Measurements from ENCODE around the gene CFAP43.
"Not testable (repeated sequence)": the region's sequence is repeated elsewhere in the genome, so short reads cannot be mapped to it uniquely, and the experiment has no call there.

Gene CFAP43

DNA sequence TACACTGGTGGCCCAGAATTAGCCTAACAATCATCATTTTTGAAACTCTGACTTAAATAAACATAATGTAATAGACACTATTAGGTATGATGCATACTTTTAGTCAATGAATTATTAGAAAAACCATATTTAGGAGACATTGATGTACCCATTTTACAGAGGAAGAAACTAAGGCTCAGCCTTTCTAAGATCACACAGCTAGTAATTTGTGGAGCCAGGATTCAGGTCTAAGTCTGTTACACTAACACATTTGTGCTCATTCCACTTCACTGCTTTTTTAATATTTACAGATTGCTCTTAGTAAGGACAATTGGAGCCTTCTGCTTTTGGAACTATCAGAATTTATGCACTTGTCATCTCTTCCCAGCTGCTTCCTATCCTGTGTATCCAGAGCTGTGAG, 8.9 kb downstream of the CFAP43 start:
- no peak for DNase-seq

DNA sequence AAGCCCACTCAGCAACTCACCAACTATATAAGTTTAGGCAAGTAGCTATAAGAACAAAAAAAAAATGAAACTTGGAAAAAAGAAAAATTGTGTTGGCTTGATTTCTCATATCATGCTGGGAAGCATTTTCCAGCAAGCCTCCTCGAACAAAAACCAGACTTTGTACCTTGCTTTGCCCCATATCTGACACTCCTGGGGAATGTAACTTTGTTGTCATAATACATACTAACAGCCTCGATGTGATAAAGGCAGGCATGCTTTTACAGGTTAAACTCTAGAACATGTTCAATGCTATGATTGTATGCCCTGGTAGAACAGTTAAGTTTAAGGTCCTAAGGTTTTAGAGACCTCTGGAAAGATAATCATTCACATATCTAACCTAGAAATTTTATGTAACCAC, 11.6 kb downstream of the CFAP43 start:
- no peak for DNase-seq

DNA sequence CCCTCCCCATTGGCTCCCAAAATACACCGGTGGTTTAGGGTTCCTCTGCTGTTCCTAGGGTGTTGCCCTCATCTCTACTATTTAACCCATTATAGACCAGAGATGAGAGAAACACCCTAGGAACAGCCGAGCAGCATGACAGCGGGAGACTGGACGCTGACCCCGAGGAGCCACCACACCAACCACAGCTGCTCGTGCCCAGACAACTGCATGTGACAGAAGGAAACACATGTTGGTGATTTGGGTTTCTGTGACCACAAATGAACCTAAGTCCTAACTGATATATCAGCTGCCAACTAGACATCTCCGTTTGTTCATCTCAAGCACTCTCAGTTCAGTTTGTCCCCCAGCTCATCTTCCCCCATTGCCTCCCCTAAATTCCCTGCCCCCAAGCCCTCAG, 13.4 kb downstream of the CFAP43 start:
- no peak for DNase-seq

DNA sequence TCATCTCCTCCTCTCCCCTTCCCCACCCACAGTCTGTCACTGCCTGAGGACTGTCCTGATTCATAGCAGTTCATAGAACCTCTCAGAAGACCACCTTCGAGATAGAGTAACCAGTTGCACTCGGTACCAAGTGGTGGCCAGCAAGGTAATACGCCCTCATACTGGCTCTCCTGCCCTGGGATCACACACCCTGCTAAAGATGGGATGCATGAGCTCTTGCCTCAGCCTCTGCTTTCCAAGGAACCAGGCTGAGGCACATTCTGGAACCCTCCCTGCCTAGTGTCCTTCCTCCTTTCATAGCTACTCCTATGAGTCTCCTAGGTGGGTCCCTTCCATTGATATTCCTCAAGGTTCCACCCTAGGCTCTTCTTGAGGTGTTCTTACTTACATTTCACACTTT, 15.5 kb downstream of the CFAP43 start:
- DNase-seq = no peak

DNA sequence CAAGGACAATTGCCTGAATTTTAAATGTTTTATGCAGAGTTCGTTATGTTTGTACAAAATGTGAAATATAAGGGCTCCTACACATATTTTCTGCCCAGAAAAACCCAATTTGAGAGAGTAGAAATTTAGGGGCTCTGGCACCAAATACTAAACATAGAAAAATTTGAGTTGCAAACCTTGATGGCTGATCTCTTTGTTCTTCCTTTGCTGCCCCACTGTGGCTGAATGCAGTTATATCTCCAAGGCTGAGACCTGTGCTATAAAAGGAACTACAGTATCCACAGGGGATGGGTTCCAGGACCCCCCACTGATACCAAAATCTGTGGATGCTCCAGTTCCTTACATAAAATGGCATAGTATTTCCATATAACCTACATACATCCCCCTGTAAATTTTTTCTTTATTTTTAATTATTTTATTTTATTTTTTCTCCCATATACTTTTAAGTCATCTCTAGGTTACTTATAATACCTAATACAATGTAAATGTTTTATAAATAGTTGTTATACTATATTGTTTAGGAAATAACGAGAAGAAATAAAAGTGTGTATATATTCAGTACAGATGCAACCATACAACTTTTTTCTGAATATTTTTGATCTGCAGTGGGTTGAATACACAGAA, 22.5 kb downstream of the CFAP43 start:
- DNase-seq = peak; percentile 40

DNA sequence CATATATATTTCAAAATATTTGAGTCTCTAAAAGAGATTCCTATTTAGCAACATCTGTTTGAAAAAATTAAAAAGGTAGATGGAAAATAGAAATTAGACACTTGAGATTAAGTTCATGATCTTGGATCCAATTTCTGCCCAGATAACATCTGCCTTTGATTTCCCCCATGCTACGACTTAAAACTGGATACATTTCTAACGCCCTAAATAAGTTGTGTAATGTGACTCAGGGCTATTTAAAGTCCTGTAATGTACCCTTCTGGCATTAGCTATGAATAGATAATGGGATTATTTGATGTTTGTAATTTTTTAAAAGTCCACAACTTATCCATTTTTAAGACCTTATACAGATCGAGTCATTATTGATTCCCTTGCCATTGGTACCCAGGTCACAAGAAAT, 23.4 kb downstream of the CFAP43 start:
- no peak for DNase-seq

DNA sequence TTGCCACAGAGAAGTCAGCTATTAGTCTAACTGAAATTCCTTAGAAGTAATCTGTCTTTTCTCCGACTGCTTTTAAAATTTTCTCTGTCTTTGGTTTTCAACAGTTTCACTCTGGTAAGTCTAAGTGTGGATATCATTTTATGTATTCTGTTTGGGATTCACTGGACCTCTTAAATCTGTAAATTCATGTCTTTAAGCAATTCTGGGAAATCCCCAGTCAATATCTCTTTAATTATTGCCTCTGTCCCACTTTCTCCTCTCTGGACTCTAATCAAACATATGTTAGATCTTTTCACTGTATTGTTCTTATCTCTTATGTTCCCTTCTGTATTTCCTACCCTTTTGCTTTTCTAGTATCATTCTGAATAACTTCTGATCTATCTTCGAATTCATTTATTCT, 29.9 kb downstream of the CFAP43 start:
- DNase-seq = no peak

DNA sequence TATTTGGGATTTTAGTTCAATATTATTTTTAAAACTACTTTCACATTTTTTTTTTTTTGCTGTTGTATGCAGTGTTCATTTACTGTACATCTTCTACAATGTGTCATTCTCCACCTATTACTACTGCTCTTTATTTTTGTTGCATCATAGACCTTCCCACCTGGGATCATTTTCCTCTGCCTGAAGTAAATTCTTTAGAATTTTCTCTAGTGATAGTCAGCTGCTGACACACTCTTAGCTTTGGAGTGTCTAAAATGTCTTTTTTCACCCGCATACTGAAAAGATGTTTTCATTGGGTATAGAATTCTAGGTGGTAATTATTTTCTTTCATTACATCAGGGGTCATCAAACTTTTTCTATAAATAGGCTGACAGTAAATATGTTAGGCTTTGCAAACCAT, 30.5 kb downstream of the CFAP43 start:
- DNase-seq = no peak

DNA sequence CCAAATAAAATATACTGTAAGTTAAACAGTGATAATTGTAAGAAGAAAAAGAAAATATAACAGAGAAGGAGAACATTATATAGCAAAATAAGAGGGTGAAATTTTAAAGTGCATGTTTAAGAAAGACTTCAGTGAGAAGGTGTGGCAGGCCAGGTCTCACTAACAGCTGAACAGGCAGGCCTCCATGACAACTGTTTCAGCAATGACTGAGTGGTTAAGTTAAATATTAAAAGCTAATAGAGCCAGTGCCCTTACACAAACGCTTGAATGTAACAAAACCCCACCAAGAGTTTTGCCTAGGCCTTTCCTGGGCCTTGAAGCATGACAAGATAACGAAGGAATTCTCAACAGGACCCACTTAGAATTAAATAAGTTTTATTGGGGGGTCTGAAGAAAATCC, 32.6 kb downstream of the CFAP43 start:
- DNase-seq = no peak

DNA sequence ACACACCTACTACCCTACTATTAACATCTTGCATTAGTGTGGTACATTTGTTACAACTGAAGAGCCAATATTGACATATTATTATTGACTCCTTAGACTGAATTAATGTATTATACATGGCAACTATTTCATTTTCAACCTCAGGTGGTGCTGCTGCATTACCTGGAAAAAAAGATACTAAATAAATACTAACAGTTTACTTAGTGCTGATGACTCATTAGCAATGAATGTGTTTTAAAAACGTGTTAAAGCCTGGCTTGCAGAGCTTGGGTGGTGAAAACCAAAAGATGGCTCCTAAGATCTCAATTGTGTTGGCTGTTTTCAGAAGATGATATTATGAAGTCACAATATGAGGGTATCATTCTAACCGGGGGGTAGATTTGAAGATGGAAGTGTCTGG, 34.8 kb downstream of the CFAP43 start:
- DNase-seq = no peak

DNA sequence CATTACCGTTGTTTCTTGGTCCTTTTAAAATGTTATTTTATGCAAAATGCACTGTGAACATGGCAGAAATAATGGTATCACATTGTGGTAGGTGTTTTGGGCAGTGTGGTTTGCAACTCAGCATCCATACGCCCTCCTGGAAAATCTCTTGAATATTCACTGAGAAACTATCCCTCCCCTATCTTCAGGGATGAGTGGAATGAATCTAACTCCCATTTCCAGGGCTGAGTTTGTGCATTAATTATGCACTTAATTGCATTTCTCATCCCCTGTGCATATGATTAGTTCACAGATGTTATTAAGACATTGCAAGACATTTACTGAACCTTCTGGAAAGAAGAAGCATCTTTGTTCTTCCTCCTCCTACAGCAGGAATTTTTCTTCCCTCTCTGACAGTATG, 36.5 kb downstream of the CFAP43 start:
- DNase-seq = no peak

DNA sequence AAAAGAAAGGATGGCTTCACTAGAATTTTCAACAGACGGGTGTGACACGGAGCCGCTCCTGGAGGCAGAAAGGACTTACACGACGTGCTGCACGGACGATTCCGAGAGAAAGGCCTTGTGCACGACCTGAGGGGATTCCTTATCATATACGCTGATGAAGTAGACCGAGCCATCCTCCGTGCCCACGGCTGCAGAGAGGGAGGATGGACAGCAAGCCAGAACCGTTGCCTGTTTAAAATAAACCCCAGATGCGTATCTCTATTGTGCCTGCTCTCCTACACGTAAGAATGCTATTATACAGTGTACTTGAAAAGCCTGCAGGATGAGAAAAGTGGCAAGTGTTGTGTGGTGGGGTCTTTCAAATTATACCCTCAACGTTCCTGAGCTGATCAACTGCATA, 38.4 kb downstream of the CFAP43 start:
- no peak for DNase-seq

DNA sequence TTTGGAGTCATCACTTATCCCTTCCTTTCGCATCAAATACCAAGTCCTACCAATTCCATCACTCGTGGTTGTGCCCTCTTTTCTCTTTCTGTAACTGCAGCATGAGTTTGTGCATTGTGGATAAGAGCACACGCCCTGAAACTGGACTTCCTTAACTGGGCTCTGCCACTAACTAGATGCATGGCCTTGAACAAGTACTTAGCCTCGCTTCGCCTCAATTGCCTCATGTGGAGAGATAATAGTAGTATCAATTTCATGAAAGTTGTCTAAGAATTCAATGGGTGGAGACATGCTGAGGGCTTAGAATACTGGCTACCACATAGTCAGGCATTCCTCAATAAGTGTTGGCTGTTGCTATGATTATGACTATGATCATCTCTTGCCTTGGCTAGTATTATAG, 41.5 kb downstream of the CFAP43 start:
- DNase-seq = no peak

DNA sequence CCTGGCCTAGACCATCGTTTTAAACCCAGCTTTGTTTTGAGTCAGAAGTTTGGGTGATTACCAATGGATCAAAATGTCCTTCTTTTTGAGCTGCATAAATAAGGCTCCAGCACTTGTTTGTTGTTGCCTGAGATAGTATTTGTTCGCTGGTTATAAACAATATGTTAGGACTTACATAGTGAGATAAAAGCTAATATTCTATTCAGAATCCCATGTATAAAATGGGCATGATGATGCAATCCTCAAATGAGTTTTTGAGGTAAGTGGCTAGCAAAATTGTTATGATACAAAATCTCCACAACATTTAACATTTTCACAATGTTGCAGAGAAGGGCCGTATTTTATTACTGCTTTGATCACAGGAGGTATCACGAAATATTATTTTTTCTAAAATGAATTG, 48.5 kb downstream of the CFAP43 start:
- no peak for DNase-seq

DNA sequence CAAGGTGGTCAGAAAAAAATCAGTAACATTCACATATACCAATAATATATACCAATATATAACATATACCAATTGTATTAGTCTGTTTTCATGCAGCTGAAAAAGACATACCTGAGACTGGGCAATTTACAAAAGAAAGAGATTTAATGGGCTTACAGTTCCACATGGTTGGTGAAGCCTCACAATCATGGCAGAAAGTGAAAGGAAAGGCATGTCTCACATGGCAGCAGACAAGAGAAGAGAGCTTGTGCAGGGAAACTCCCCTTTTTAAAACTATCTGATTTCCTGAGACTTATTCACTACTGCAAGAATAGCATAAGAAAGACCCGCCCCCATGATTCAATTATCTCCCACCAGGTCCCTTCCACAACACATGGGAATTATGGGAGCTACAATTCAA, 58.0 kb downstream of the CFAP43 start:
- DNase-seq = not testable (repeated sequence)

DNA sequence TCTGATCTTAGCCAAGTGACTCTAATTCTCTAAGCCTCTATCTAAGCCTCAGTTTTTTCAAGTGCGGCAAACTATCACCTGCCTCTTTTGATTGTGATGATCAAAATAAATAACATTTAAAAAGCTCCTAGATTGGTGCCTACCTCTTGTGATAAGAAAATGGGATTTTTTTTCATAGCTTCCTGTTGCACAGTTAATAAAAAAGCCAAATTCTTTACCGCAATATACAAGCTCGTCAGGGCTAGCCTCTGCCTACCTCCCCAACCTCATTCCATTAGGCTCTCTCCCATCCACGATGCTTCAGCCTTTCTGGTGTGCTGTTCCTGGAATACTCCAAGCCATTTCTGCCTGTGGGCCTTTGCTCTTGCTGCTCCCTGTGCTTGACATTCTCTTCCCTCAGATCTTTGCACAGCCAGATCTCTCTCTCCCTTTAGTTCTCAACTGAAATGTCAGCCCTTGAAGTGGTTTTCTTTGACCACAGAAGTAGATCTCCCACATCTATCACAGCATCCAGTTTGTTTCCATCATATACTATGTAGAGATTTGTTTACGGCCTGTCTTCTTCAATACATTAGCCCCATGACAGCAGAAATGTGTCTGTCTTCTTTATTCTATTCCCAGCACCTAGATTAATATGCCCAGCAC, 61.4 kb downstream of the CFAP43 start:
- no peak for DNase-seq

DNA sequence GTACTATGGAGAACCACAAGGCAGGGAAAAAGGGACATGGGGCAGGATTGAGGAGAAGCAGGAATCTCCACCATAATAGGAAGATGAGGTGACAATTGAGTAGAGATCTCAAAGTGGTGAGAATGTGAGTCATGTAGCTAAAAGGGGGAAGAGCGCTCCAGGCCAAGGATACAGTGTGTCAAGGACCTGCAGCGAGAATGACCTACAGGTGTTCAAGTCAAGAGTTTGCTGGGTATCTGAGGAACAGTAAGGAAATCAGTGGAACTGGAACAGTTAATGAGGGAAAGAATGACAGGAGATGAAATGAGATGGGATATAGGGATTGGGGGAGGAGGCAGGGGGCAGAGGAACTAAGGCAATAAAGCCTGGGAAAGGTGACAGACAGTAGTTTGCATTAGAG, 76.6 kb downstream of the CFAP43 start:
- no peak for DNase-seq

DNA sequence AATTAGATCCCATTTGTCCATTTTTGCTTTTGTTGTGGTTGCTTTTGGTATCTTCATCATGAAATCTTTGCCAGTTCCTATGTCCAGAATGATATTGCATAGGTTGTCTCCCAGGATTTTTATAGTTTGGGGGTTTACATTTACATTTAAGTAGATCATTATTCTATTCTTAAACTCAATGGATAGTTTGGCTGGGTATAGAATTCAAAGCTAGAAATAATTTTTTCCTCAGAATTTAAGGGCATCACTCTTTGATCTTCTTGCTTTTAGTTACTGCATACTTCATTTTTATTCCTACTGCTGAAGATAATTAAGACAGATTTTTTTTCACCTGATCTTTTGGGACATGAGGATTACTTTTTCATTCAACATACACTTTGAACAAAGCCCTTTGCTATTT, 80.4 kb downstream of the CFAP43 start:
- no peak for DNase-seq

DNA sequence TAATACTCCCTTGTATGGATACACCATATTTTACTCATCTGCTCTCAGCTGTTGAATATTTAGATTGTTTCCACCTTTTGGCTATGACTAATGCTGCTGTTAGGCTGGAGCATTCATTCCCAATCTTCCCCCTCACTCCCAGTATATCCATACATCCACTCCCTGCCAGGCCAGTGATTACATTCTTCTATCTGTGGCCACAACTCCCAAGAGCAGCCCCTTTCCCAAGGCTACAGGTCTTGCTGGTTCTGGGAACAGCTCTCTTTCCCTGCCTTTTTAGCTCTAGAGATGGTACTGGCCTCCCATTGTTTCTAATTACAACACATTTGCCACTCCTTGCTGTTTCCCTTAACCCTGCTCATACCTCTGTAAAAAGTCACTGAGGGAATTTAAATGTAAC, 82.0 kb downstream of the CFAP43 start:
- no peak for DNase-seq

DNA sequence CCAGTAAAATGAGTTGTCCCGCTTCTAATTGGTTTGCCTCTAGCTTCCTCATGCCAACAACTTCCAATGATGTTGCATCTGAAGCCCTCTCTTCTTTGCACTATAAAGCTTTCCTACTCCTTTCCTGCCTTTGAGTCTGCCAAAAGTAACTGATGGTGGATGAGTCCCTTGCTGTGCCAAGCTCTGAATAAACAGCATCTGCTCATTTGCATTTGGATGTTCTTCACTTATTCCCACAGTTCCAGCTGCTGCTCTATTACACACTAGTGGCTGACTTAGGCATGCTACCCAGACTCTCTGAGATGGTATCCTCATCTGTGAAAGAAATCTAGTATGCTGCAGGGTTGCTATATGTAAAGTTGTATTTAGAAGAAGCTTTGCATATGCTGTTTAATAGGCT, 85.3 kb downstream of the CFAP43 start:
- DNase-seq = no peak

DNA sequence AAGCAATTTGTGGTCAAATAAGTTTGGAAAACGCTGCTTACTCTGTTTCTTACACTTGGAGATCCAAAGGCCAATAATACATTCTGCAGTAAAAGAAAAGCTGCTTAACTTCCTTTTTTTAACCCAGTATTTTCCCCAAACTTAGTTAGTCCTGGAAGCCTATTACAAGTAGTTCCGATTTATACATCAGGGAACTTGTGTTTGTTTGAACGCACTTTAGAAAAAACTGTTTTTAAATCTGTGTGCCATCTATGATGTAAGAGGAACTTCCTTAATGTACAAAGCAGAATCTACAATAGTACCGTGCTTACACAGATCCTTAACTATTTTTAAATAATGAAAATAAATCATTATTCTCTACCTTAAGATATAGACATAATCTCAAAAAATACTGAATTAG, 87.2 kb downstream of the CFAP43 start:
- no peak for DNase-seq

DNA sequence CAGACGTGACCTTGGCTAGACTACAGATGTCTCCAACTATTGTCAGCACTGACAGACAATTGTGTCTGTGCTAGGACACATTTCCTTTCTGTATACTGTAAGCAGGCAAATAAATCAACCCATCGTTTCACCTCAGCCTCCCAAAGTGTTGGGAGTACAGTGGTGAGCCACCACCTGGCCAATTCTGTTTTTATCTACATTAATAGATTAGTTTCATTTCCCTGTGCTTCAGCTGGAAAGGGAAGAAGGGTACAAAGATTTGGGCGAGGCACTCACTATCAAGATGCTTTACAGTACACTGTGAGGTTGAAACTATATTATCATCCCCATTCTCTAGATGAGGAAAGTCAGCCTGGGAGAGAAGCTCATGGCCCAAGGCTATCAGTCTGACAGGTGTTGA, 88.3 kb downstream of the CFAP43 start:
- no peak for DNase-seq

DNA sequence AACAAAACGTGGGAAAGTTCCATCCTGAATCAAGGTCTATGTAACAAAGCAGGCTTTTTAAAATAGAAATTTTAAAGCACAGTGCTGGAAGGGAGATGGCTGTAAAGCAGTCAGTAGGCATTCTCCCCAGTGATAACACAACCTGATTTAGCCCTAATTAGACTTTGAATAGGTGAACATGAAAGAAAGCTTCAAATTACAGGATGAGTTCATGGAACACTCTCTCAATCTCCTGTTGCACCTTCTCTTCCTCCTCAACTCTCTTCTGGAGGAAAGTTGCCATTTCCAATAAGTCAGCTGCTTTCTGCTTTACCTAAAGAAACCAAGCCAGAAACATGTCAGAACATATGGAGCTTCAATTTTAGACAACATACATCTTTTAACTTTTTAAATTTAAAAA, 90.1 kb downstream of the CFAP43 start:
- no peak for DNase-seq

DNA sequence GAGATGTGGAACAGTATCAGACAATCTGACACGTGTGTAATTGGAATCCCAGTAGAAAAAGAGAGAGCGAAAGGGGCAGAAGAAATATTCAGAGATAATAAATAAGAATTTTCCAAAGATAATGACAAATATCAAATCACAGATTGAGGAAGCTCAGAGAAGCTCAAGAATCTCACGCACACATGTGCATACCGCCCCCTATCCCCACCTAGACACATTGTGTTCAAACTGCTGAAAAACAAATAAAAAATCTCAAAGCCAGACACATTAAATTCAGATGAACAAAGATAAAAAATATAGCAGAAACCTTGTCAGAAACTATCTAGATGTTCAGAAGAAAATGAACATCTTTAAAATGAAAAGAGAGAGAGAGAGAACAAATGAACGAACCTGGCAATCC, 92.9 kb downstream of the CFAP43 start:
- no peak for DNase-seq

DNA sequence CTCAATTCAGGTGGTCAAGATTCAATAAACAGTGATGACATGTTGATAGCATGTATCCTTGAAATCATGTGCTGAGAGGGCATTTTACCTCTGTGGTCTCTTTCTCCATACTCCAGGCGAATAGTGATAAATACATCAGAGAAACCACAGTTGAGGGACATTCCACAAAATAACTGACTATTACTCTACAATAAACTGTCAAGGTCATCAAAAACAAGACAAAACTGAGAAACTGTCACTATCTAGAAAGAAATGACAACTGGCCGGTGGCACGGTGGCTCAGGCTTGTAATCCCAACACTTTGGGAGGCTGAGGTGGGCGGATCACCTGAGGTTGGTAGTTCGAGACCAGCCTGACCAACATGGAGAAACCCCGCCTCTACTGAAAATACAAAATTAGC, 94.0 kb downstream of the CFAP43 start:
- no peak for DNase-seq

All from EL (cell line).